Muscle of leg (tissue), 11 donors: ENCODE results near the gene SLC22A1. TPM values are rescaled to one million over a fixed set of nuclear protein-coding genes. Genes with fewer than 3 reads are reported as not detected.
A peak's percentile ranks its signal among the peaks of the same experiment; 100 is the strongest.

Source experiments
- DNase-seq: peaks from one replicate; pipeline ENCODE4 v3.0.0; 2013
- H3K27ac ChIP-seq: one replicate; pipeline ENCODE4 v1.5.1; 2013; ENCODE audit warnings: mild to moderate bottlenecking, low read length, control low read depth
- H3K27me3 ChIP-seq: one replicate; pipeline ENCODE4 v1.6.1; 2013; ENCODE audit warnings: low read length; ENCODE audit not compliant: control insufficient read depth, insufficient read depth
- H3K36me3 ChIP-seq: one replicate; pipeline ENCODE4 v1.6.1; 2013; ENCODE audit warnings: low read length; ENCODE audit not compliant: control insufficient read depth, insufficient read depth
- H3K4me1 ChIP-seq: one replicate; pipeline ENCODE4 v1.6.1; 2013; ENCODE audit warnings: low read length; ENCODE audit not compliant: control insufficient read depth, insufficient read depth
- H3K4me3 ChIP-seq: one replicate; pipeline ENCODE4 v1.5.1; 2013; ENCODE audit warnings: low read length, control low read depth
- H3K9me3 ChIP-seq: replicated peaks from 2 replicates; pipeline ENCODE4 v1.6.1; 2013; ENCODE audit warnings: low read depth, low read length; ENCODE audit not compliant: control insufficient read depth
- WGBS: methylation state at CpG from one replicate; pipeline ENCODE4 v1.1.5; 2013; ENCODE audit warnings: missing lambda C conversion rate; ENCODE audit not compliant: insufficient coverage; 5-methylcytosine and 5-hydroxymethylcytosine counted together
- polyA plus RNA-seq, 8 donors: library from polyadenylated mRNA; unstranded; fragments of 120-200 nt; gene quantifications; one replicate each; pipeline versions ENCODE4 v1.2.1 to v1.2.3, GENCODE V29; 2013; ENCODE audit warnings: inconsistent platforms in 1 of 8, low replicate concordance in 1 of 8; ENCODE audit not compliant: insufficient read length in 8 of 8, insufficient read depth in 1 of 8
- total RNA-seq: library from RNA; stranded (reverse); fragments of 120-200 nt; gene quantifications from one replicate; pipeline ENCODE4 v1.2.4, GENCODE V29; 2013

SLC22A1 gene
- total and polyA plus RNA-seq, 9 donors, result 0.13 to 1.2 (median 0.53) TPM

- Histone ChIP-seq H3K4me3 (no peak overlapping the region), H3K36me3 (no peaks in the 10 kb centered on the region), H3K9me3 (peaks cover 17% of the 10 kb centered on the region), H3K27me3 (no peaks in the 10 kb centered on the region), H3K27ac (no peak overlapping the region), H3K4me1 (peaks cover 6% of the 10 kb centered on the region)
- no CpG with 5 or more reads among the region's 1 CpG for WGBS
- no peak for DNase-seq
Measured at GRCh38 chr6:160190081-160190480, 68.5 kb downstream of the SLC22A1 start.

GRCh38 chr6:160190973-160191372 is 69.4 kb downstream of the SLC22A1 start:
- Histone ChIP-seq H3K36me3 (no peaks in the 10 kb centered on the region), H3K27me3 (no peaks in the 10 kb centered on the region), H3K4me1 (peaks cover 6% of the 10 kb centered on the region), H3K9me3 (peaks cover 18% of the 10 kb centered on the region), H3K27ac (no peak overlapping the region), H3K4me3 (no peak overlapping the region)
- DNase-seq, result no peak

- Histone ChIP-seq H3K36me3 (no peaks in the 10 kb centered on the region), H3K27ac (no peak overlapping the region), H3K4me3 (no peak overlapping the region), H3K4me1 (peaks cover 6% of the 10 kb centered on the region), H3K9me3 (peaks cover 18% of the 10 kb centered on the region), H3K27me3 (no peaks in the 10 kb centered on the region)
- no peak for DNase-seq
- no CpG with 5 or more reads among the region's 1 CpG for WGBS
Measured at GRCh38 chr6:160192840-160193239, 71.2 kb downstream of the SLC22A1 start.

- H3K27me3 ChIP-seq, result no peaks in the 10 kb centered on the region
- H3K4me1 ChIP-seq, result peaks cover 6% of the 10 kb centered on the region
- peaks cover 18% of the 10 kb centered on the region for H3K9me3 ChIP-seq
- H3K27ac ChIP-seq, result no peak overlapping the region
- WGBS, result no CpG with 5 or more reads among the region's 1 CpG
- H3K36me3 ChIP-seq, result no peaks in the 10 kb centered on the region
- no peak overlapping the region for H3K4me3 ChIP-seq
- DNase-seq, result no peak
Measured at GRCh38 chr6:160194808-160195207, 73.2 kb downstream of the SLC22A1 start.

- H3K27ac ChIP-seq, result no peak overlapping the region
- H3K9me3 ChIP-seq, result peaks cover 16% of the 10 kb centered on the region
- H3K4me1 ChIP-seq, result peaks cover 8% of the 10 kb centered on the region
- H3K27me3 ChIP-seq, result no peaks in the 10 kb centered on the region
- H3K4me3 ChIP-seq, result no peak overlapping the region
- DNase-seq, result no peak
- H3K36me3 ChIP-seq, result no peaks in the 10 kb centered on the region
Measured at GRCh38 chr6:160197662-160198061, 76.0 kb downstream of the SLC22A1 start.

- no peaks in the 10 kb centered on the region for H3K36me3 ChIP-seq
- DNase-seq, result peak; percentile 51
- H3K9me3 ChIP-seq, result peaks cover 7% of the 10 kb centered on the region
- peaks cover 8% of the 10 kb centered on the region for H3K4me1 ChIP-seq
- H3K27ac ChIP-seq, result no peak overlapping the region
- no peaks in the 10 kb centered on the region for H3K27me3 ChIP-seq
- no peak overlapping the region for H3K4me3 ChIP-seq
- no CpG with 5 or more reads among the region's 3 CpGs for WGBS
Measured at GRCh38 chr6:160198606-160199211, 77.1 kb downstream of the SLC22A1 start.

GRCh38 chr6:160201061-160201460 is 79.4 kb downstream of the SLC22A1 start:
- 80% methylated on average over 1 of the region's 2 CpGs for WGBS
- Histone ChIP-seq H3K4me1 (peaks cover 8% of the 10 kb centered on the region), H3K27me3 (no peaks in the 10 kb centered on the region), H3K27ac (no peak overlapping the region), H3K4me3 (no peak overlapping the region), H3K36me3 (no peaks in the 10 kb centered on the region), H3K9me3 (no peaks in the 10 kb centered on the region)
- DNase-seq, result peak; percentile 57

- Histone ChIP-seq H3K36me3 (no peaks in the 10 kb centered on the region), H3K27ac (no peak overlapping the region), H3K9me3 (peaks cover 2% of the 10 kb centered on the region), H3K4me3 (no peak overlapping the region), H3K27me3 (no peaks in the 10 kb centered on the region), H3K4me1 (peaks cover 8% of the 10 kb centered on the region)
- DNase-seq, result no peak
- no CpG with 5 or more reads among the region's 2 CpGs for WGBS
Measured at GRCh38 chr6:160202411-160202810, 80.8 kb downstream of the SLC22A1 start.

GRCh38 chr6:160203076-160203475 is 81.5 kb downstream of the SLC22A1 start:
- no CpG with 5 or more reads among the region's 3 CpGs for WGBS
- H3K4me3 ChIP-seq, result no peak overlapping the region
- no peaks in the 10 kb centered on the region for H3K36me3 ChIP-seq
- H3K27me3 ChIP-seq, result no peaks in the 10 kb centered on the region
- no peak for DNase-seq
- no peak overlapping the region for H3K27ac ChIP-seq
- peaks cover 4% of the 10 kb centered on the region for H3K9me3 ChIP-seq
- peaks cover 8% of the 10 kb centered on the region for H3K4me1 ChIP-seq

- Histone ChIP-seq H3K9me3 (peaks cover 4% of the 10 kb centered on the region), H3K36me3 (no peaks in the 10 kb centered on the region), H3K27me3 (no peaks in the 10 kb centered on the region), H3K4me1 (peaks cover 8% of the 10 kb centered on the region), H3K4me3 (no peak overlapping the region), H3K27ac (no peak overlapping the region)
- DNase-seq, result no peak
Measured at GRCh38 chr6:160203522-160203921, 81.9 kb downstream of the SLC22A1 start.

GRCh38 chr6:160203953-160204352 is 82.3 kb downstream of the SLC22A1 start:
- peaks cover 8% of the 10 kb centered on the region for H3K4me1 ChIP-seq
- H3K9me3 ChIP-seq, result peaks cover 4% of the 10 kb centered on the region
- no peak overlapping the region for H3K4me3 ChIP-seq
- H3K36me3 ChIP-seq, result no peaks in the 10 kb centered on the region
- H3K27ac ChIP-seq, result no peak overlapping the region
- no peak for DNase-seq
- WGBS, result no CpG with 5 or more reads among the region's 2 CpGs
- H3K27me3 ChIP-seq, result no peaks in the 10 kb centered on the region
